ENCODE measurements around the gene BCL11A.

Gene BCL11A

GRCh38 chr2:60525899-60526298, 27.6 kb downstream of the BCL11A start:
- H3K36me3 ChIP-seq (ENCODE audit: low read length): peaks cover 27% of the 10 kb centered on the region
- H3K27ac ChIP-seq (ENCODE audit: low read depth, low read length): no peak overlapping the region
- TF ChIP-seq EZH2phosphoT487 (conservative IDR thresholded peaks at IDR 0.05; ENCODE audit: low read length): no peak
- no peak for TF ChIP-seq CTCF (IDR thresholded peaks at IDR 0.05; ENCODE audit: insufficient read depth, low read length, poor library complexity, severe bottlenecking)

GRCh38 chr2:60524874-60525273, 28.6 kb downstream of the BCL11A start:
- TF ChIP-seq EZH2phosphoT487 (conservative IDR thresholded peaks at IDR 0.05; ENCODE audit: low read length) (no peak), CTCF (IDR thresholded peaks at IDR 0.05; ENCODE audit: insufficient read depth, low read length, poor library complexity, severe bottlenecking) (no peak)
- Histone ChIP-seq H3K4me3 (ENCODE audit: insufficient read depth, low read length, poor library complexity, severe bottlenecking) (no peak overlapping the region), H3K4me2 (ENCODE audit: low read depth, low read length, poor library complexity, severe bottlenecking) (no peak overlapping the region), H4K20me1 (ENCODE audit: low read depth, low read length) (peaks cover 49% of the 10 kb centered on the region), H3K27me3 (ENCODE audit: low read length) (no peaks in the 10 kb centered on the region), H2AFZ (ENCODE audit: low read depth, low read length, severe bottlenecking) (no peak overlapping the region), H3K9ac (ENCODE audit: low read length) (no peak overlapping the region), H3F3A (ENCODE audit: insufficient read depth) (peaks cover 28% of the 10 kb centered on the region), H3K9me2 (replicated peaks; ENCODE audit: insufficient read depth, low read length) (no peaks in the 10 kb centered on the region), H3K27ac (ENCODE audit: low read depth, low read length) (no peak overlapping the region), H3K9me3 (ENCODE audit: insufficient read depth, low read length) (no peaks in the 10 kb centered on the region), H3K79me2 (ENCODE audit: insufficient read depth, low read length) (peaks cover 100% of the 10 kb centered on the region), H3K36me3 (ENCODE audit: low read length) (peaks cover 33% of the 10 kb centered on the region)

More at GRCh38 chr2:60525899-60526298, 27.6 kb downstream of the BCL11A start:
- Histone ChIP-seq H4K20me1 (ENCODE audit: low read depth, low read length) (peaks cover 49% of the 10 kb centered on the region), H3K79me2 (ENCODE audit: insufficient read depth, low read length) (peaks cover 100% of the 10 kb centered on the region), H3K27me3 (ENCODE audit: low read length) (no peaks in the 10 kb centered on the region), H3K4me3 (ENCODE audit: insufficient read depth, low read length, poor library complexity, severe bottlenecking) (no peak overlapping the region), H3K4me2 (ENCODE audit: low read depth, low read length, poor library complexity, severe bottlenecking) (no peak overlapping the region), H3K9me2 (replicated peaks; ENCODE audit: insufficient read depth, low read length) (no peaks in the 10 kb centered on the region), H2AFZ (ENCODE audit: low read depth, low read length, severe bottlenecking) (no peak overlapping the region), H3K9me3 (ENCODE audit: insufficient read depth, low read length) (no peaks in the 10 kb centered on the region), H3K9ac (ENCODE audit: low read length) (no peak overlapping the region), H3F3A (ENCODE audit: insufficient read depth) (peaks cover 32% of the 10 kb centered on the region)

GRCh38 chr2:60523963-60524362, 29.5 kb downstream of the BCL11A start:
- no peak overlapping the region for H3K9ac ChIP-seq (ENCODE audit: low read length)
- H4K20me1 ChIP-seq (ENCODE audit: low read depth, low read length): peaks cover 45% of the 10 kb centered on the region
- H3F3A ChIP-seq (ENCODE audit: insufficient read depth): peaks cover 23% of the 10 kb centered on the region
- peaks cover 41% of the 10 kb centered on the region for H3K36me3 ChIP-seq (ENCODE audit: low read length)
- no peaks in the 10 kb centered on the region for H3K27me3 ChIP-seq (ENCODE audit: low read length)
- H3K79me2 ChIP-seq (ENCODE audit: insufficient read depth, low read length): peaks cover 100% of the 10 kb centered on the region
- no peaks in the 10 kb centered on the region for H3K9me3 ChIP-seq (ENCODE audit: insufficient read depth, low read length)
- H2AFZ ChIP-seq (ENCODE audit: low read depth, low read length, severe bottlenecking): no peak overlapping the region
- TF ChIP-seq CTCF (IDR thresholded peaks at IDR 0.05; ENCODE audit: insufficient read depth, low read length, poor library complexity, severe bottlenecking): no peak
- no peak for TF ChIP-seq EZH2phosphoT487 (conservative IDR thresholded peaks at IDR 0.05; ENCODE audit: low read length)
- H3K9me2 ChIP-seq (replicated peaks; ENCODE audit: insufficient read depth, low read length): no peaks in the 10 kb centered on the region
- no peak overlapping the region for H3K27ac ChIP-seq (ENCODE audit: low read depth, low read length)
- no peak overlapping the region for H3K4me2 ChIP-seq (ENCODE audit: low read depth, low read length, poor library complexity, severe bottlenecking)
- no peak overlapping the region for H3K4me3 ChIP-seq (ENCODE audit: insufficient read depth, low read length, poor library complexity, severe bottlenecking)

Measured in SU-DHL-6 (cell line).